Activated T-cell treated with anti-CD3 and anti-CD28 coated beads, Interleukin-2, amount 50 U/mL, for 72 hours (primary cell): ENCODE measurements around the gene RXRG. TPM values are rescaled to one million over a fixed set of nuclear protein-coding genes. Genes with fewer than 3 reads are reported as not detected.

Source experiments
- ATAC-seq, 2 donors: fragments of 150-1000 bp; cut with Tn5 transposase; replicated peaks in 1 of 2; 2 replicates each; pipeline ENCODE4 v1.10.0; 2021; ENCODE audit warnings: moderate library complexity in 2 of 2, mild to moderate bottlenecking in 1 of 2
- DNase-seq, 2 donors: peaks; one replicate each; pipeline ENCODE4 v3.0.0; 2021 to 2022; ENCODE audit warnings: mixed read lengths in 1 of 2
- H3K27ac Mint-ChIP-seq: one replicate; pipeline ENCODE4 v1.8.0; 2022; ENCODE audit warnings: mild to moderate bottlenecking, moderate library complexity, mixed read lengths
- H3K27me3 Mint-ChIP-seq: one replicate; pipeline ENCODE4 v1.8.0; 2022; ENCODE audit warnings: low read depth, mixed read lengths
- H3K36me3 Mint-ChIP-seq, 2 donors: one replicate each; pipeline ENCODE4 v1.8.0; 2022; ENCODE audit warnings: mixed read lengths in 2 of 2, mild to moderate bottlenecking in 1 of 2; ENCODE audit not compliant: insufficient read depth in 2 of 2
- H3K4me1 Mint-ChIP-seq: one replicate; pipeline ENCODE4 v1.8.0; 2022; ENCODE audit warnings: low read depth, mixed read lengths
- H3K4me3 Mint-ChIP-seq, 2 donors: one replicate each; pipeline ENCODE4 v1.8.0; 2022; ENCODE audit warnings: mild to moderate bottlenecking in 2 of 2, mixed read lengths in 2 of 2, moderate library complexity in 2 of 2
- H3K9me3 Mint-ChIP-seq, 2 donors: one replicate each; pipeline ENCODE4 v1.8.0; 2022; ENCODE audit warnings: mixed read lengths in 2 of 2
- total RNA-seq, 2 donors: library from RNA; stranded (reverse); gene quantifications; one replicate each; pipeline ENCODE4 v1.2.3, GENCODE V29; 2022

RXRG gene
- total RNA-seq, 2 donors from 2014 or later = not detected

DNA sequence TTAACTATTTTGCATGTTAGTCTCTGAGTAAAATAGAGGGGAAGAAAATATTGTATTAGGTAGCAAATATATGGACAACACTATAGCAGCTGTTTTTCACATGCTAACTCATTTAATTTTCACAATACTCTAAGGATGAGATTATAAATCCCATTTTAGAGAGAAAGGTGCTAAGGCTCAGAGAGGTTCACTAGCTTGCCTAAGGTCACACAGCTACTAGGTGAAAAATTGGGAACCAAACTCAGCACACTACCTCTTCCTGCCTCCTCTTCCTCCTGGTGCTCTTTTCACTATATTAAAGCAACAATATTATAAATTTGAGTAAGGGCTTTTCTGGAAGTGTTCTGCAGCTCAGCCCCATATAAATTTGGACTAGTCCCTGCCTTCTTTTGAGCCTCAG lies 2.3 kb downstream of the RXRG start:
- DNase-seq (no peak), ATAC-seq (no peak)
- peaks cover 5% of the 10 kb centered on the region for H3K4me1 Mint-ChIP-seq
- no peak overlapping the region for H3K4me3 Mint-ChIP-seq
- no peak overlapping the region for H3K27ac Mint-ChIP-seq
- peaks cover 26% of the 10 kb centered on the region for H3K27me3 Mint-ChIP-seq
- no peaks in the 10 kb centered on the region for H3K9me3 Mint-ChIP-seq
- H3K36me3 Mint-ChIP-seq = no peaks in the 10 kb centered on the region

DNA sequence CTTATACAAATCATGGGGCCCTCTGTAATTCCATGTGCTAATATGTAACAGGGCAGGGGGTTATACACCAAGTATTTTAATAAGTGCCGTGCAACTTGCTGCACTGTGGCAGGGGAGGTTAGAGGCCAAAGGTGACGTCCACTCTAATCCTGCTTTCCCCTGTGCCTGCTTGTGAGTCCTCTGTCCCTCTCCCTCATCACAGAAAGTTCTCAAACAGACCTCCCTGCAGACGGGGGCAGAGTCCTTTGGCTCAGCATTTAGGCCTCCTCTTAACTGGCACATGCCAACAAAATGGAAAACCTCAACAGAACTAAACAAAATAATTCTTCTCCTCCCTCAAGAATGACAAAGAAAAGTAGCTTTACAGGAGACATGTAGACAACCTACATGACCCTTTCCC lies 2.9 kb downstream of the RXRG start:
- DNase-seq (no peak), ATAC-seq (no peak)
- Mint-ChIP-seq H3K27me3 (peaks cover 32% of the 10 kb centered on the region), H3K27ac (no peak overlapping the region), H3K36me3 (no peaks in the 10 kb centered on the region), H3K4me1 (peaks cover 5% of the 10 kb centered on the region), H3K4me3 (no peak overlapping the region), H3K9me3 (no peaks in the 10 kb centered on the region)

DNA sequence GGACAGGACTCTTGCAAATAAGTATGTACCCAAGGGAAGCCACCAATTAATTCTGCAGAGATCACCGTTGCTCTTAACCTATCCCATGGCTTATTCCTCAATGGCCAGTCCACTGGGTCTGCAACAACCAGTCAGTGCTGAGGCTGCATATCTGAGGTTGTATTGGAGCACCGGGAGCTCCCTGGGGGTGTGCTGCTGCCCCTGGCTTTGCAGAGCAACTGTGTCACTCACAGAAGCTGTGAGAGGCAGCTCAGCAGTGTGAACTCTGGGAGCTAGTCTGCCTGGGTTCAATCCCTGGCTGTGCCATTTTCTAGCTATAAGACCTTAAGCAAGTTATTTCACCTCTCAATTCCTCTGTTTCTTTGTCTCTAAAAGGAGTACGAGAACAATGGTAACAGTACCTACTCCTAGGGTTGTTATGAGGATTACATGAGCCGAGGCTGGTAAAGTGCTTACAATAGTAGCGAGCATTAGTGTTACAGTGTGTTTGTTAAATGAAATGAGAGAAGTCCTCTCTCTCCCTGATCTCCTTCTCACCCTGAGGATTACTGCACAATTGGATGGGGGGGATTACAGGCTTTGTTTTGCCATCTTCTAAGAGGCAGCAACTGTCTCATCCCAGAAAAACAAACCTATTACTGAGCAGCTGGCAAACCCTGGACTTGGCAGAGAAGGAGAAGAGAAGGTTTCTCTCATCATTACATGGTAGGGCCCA lies 3.6 kb downstream of the RXRG start:
- Mint-ChIP-seq H3K27me3 (peaks cover 33% of the 10 kb centered on the region), H3K4me1 (peaks cover 5% of the 10 kb centered on the region), H3K27ac (no peak overlapping the region), H3K36me3 (no peaks in the 10 kb centered on the region), H3K4me3 (no peak overlapping the region), H3K9me3 (no peaks in the 10 kb centered on the region)
- ATAC-seq (no peak), DNase-seq (no peak)

DNA sequence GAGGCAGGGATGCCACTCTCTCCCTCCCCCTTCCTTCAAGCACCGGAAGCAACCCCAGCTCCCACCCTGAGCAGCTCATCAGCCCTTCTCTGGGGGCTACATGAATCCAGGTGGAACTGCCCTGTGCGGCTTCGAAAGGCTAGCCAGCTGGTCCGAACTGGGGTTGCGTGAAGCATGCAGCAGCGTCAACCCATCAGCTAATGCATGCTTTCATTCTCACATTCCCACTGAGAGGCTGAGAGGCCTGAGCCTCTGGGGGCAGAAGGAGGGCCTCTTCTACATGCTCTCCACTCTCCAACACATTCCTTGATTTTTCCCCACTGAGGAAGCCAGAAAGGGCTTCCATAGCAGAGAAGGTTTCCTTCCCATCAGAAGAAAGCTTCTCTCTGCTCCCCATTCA lies 5.6 kb downstream of the RXRG start:
- H3K27me3 Mint-ChIP-seq = peaks cover 33% of the 10 kb centered on the region
- H3K36me3 Mint-ChIP-seq = no peaks in the 10 kb centered on the region
- H3K27ac Mint-ChIP-seq = no peak overlapping the region
- H3K4me3 Mint-ChIP-seq = no peak overlapping the region
- DNase-seq (no peak), ATAC-seq (no peak)
- H3K4me1 Mint-ChIP-seq = peaks cover 5% of the 10 kb centered on the region
- no peaks in the 10 kb centered on the region for H3K9me3 Mint-ChIP-seq

DNA sequence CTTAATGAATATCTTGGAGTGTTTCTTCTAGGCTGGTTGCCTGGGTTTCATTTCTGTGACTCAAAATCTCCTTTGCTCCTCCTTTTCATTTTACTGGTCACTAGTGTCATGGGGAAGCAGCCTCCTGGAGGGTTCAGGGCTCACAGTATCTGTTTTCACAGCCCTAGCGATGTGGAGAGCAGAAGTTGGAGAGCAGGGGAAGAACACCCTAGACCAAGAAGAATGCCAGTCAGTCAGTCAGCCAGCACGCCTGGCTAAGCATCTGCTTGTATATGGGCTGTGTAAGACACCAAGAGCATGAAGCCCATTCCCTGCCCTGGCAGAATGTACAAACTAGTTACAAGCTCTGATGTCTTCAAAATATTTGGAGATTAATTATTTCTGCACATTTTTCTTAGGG lies 7.9 kb downstream of the RXRG start:
- H3K27ac Mint-ChIP-seq = no peak overlapping the region
- H3K9me3 Mint-ChIP-seq = no peaks in the 10 kb centered on the region
- no peaks in the 10 kb centered on the region for H3K4me1 Mint-ChIP-seq
- no peak for ATAC-seq
- no peak overlapping the region for H3K4me3 Mint-ChIP-seq
- no peaks in the 10 kb centered on the region for H3K36me3 Mint-ChIP-seq
- no peak for DNase-seq
- peaks cover 33% of the 10 kb centered on the region for H3K27me3 Mint-ChIP-seq

GRCh38 chr1:165435801-165436200 lies 9.1 kb downstream of the RXRG start:
- DNase-seq (no peak), ATAC-seq (no peak)
- Mint-ChIP-seq H3K36me3 (no peaks in the 10 kb centered on the region), H3K4me1 (peaks cover 6% of the 10 kb centered on the region), H3K27ac (no peak overlapping the region), H3K4me3 (no peak overlapping the region), H3K27me3 (peaks cover 24% of the 10 kb centered on the region), H3K9me3 (no peaks in the 10 kb centered on the region)

DNA sequence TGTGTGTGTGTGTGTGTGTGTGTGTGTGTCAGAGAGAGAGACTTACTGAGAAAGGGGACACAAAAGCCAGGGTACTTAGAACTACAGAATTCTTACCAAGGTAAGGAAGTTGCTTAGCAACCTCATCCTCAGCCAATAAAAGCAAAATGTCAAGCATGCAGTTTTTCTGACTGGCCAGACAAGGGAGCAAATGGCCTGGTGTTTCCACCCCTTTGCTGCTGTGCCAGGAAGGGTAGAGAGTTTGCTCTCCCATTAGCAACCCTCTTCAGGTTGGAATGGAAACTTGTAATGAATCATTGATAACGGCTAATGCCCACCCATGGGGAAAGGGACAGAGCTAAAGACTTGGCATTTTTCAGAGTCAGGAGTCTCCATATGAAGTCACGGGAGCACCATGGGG lies 10.6 kb downstream of the RXRG start:
- peaks cover 14% of the 10 kb centered on the region for H3K27me3 Mint-ChIP-seq
- DNase-seq (no peak), ATAC-seq (no peak)
- H3K4me3 Mint-ChIP-seq = no peak overlapping the region
- H3K36me3 Mint-ChIP-seq = no peaks in the 10 kb centered on the region
- peaks cover 7% of the 10 kb centered on the region for H3K4me1 Mint-ChIP-seq
- H3K9me3 Mint-ChIP-seq = no peaks in the 10 kb centered on the region
- no peak overlapping the region for H3K27ac Mint-ChIP-seq

GRCh38 chr1:165431079-165431478 lies 13.8 kb downstream of the RXRG start:
- Mint-ChIP-seq H3K27ac (no peak overlapping the region), H3K4me3 (no peak overlapping the region), H3K4me1 (peaks cover 7% of the 10 kb centered on the region), H3K27me3 (peaks cover 6% of the 10 kb centered on the region), H3K36me3 (no peaks in the 10 kb centered on the region), H3K9me3 (no peaks in the 10 kb centered on the region)
- ATAC-seq = peak; percentile 51 to 80
- DNase-seq = no peak

DNA sequence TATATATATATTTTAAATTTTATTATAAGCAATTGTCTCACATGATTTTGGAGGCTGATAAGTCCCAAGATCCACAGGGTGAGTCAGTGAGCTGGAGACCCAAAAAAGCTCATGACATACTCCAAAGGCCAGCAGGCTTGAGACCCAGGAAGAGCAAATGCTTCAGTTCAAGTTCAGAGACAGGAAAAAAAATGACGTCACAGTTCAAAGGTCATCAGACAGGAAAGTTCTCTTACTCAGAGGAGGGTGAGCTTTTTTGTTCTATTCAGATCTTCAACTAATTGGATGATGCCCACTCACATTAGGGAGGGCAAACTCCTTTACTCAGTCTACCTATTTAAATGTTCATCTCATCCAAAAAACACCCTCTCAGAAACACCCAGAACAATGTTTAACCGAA lies 18.2 kb downstream of the RXRG start:
- ATAC-seq = no peak
- no peaks in the 10 kb centered on the region for H3K27me3 Mint-ChIP-seq

GRCh38 chr1:165425621-165426020 lies 19.3 kb downstream of the RXRG start:
- Mint-ChIP-seq H3K36me3 (no peaks in the 10 kb centered on the region), H3K27me3 (no peaks in the 10 kb centered on the region), H3K27ac (no peak overlapping the region)

More for the DNA sequence above, 18.2 kb downstream of the RXRG start:
- Mint-ChIP-seq H3K9me3 (no peaks in the 10 kb centered on the region), H3K36me3 (no peaks in the 10 kb centered on the region), H3K4me1 (peaks cover 26% of the 10 kb centered on the region), H3K27ac (no peak overlapping the region), H3K4me3 (no peak overlapping the region)
- DNase-seq = no peak

DNA sequence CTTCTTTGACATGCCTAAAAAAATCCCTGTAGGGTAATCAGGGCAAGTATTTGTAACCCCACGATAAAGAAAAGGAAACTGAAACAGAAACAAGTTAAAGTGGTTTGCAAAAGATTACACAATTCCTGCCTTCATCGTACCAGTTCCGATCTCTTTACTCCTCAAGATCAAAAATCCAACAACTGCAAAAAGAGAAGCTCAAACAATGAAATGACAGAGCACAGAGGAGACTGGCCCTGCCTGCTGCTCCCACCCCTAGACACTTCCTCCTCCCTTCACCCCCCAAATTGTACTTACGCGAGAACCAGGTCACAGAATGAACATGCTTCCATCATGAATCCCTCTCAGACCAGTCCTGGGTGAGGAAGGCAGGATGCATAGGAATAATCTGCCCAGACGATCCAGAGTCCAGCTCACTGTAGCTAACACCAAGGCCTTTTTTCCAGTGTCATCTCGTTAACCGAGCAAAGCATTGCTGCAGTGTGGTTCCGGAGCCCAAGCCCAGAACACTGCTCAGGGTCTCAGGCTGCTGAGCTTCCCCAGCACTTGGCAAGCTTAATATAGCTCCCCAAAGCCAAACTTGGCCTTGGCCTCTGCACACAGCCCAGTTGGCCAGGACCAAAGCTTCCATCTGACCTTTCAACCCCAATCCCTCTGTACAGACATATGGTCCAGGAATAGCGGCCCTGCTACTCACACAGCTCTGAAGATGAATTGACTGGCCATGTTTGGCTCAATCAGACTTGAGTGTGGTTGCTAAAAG lies 20.3 kb downstream of the RXRG start:
- Mint-ChIP-seq H3K36me3 (no peaks in the 10 kb centered on the region), H3K27me3 (no peaks in the 10 kb centered on the region), H3K4me1 (peaks cover 18% of the 10 kb centered on the region), H3K4me3 (peak overlapping the region; percentile 64 to 80), H3K9me3 (no peaks in the 10 kb centered on the region), H3K27ac (peak overlapping the region; percentile 38)
- DNase-seq (peak in 1 of 2 donors; percentile 14), ATAC-seq (peak; percentile 66 to 81)

More at GRCh38 chr1:165425621-165426020, 19.3 kb downstream of the RXRG start:
- DNase-seq = no peak
- peaks cover 18% of the 10 kb centered on the region for H3K4me1 Mint-ChIP-seq
- no peak overlapping the region for H3K4me3 Mint-ChIP-seq
- no peak for ATAC-seq
- H3K9me3 Mint-ChIP-seq = no peaks in the 10 kb centered on the region

DNA sequence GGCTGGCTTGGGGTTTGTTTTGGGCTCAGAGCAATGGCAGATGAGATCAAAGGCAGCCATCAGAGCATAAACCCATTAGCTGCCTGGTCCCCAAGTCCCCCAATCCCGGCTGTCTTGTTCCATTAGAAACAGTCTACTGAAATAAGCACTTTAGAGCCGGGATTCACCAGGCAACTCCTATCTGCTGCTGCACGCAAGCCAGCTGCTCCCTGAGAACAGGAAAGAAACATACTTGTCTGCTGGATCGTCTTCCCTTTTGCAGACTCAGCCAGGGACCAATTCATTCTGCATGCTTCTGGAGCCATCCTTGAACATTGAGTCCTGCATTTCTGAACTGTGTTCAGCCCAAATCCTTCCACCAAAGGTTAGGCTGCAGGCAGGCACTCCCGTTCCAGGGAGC lies 21.8 kb downstream of the RXRG start:
- peaks cover 18% of the 10 kb centered on the region for H3K4me1 Mint-ChIP-seq
- ATAC-seq (no peak), DNase-seq (no peak)
- H3K36me3 Mint-ChIP-seq = no peaks in the 10 kb centered on the region
- H3K9me3 Mint-ChIP-seq = no peaks in the 10 kb centered on the region
- no peak overlapping the region for H3K4me3 Mint-ChIP-seq
- H3K27ac Mint-ChIP-seq = no peak overlapping the region
- H3K27me3 Mint-ChIP-seq = no peaks in the 10 kb centered on the region

GRCh38 chr1:165420655-165421054 lies 24.3 kb downstream of the RXRG start:
- Mint-ChIP-seq H3K4me3 (no peak overlapping the region), H3K4me1 (peaks cover 18% of the 10 kb centered on the region), H3K36me3 (no peaks in the 10 kb centered on the region), H3K9me3 (no peaks in the 10 kb centered on the region), H3K27ac (no peak overlapping the region), H3K27me3 (no peaks in the 10 kb centered on the region)
- DNase-seq (no peak), ATAC-seq (no peak)
